Kidney (tissue), 14 donors: ENCODE results near the gene NOL4L. TPM values are rescaled to one million over a fixed set of nuclear protein-coding genes. Genes with fewer than 3 reads are reported as not detected.

Experiments used
- DNase-seq, 5 donors: peaks; one replicate each; pipeline ENCODE4 v3.0.0-alpha.2; 2013 to 2020
- FAIRE-seq: peaks from 2 replicates; lab custom pipeline; 2012; peaks lifted over from hg19 to GRCh38; lab: Jason Lieb, UNC
- H3K27ac ChIP-seq, 2 donors: one replicate each; pipeline ENCODE4 v1.7.0; 2013; ENCODE audit warnings: low read depth in 2 of 2, low read length in 2 of 2, inconsistent platforms in 1 of 2
- H3K27me3 ChIP-seq: one replicate; pipeline ENCODE4 v1.7.1; 2013; ENCODE audit warnings: low read length, inconsistent platforms; ENCODE audit not compliant: control insufficient read depth, insufficient read depth
- H3K36me3 ChIP-seq, 3 donors: one replicate each; pipeline versions ENCODE4 v1.7.0 to v1.7.1; 2013; ENCODE audit warnings: low read length in 3 of 3, control low read depth in 1 of 3, inconsistent platforms in 1 of 3; ENCODE audit not compliant: insufficient read depth in 3 of 3, control insufficient read depth in 2 of 3
- H3K4me1 ChIP-seq, 3 donors: one replicate each; pipeline versions ENCODE4 v1.7.0 to v1.7.1; 2013; ENCODE audit warnings: low read length in 3 of 3, inconsistent platforms in 1 of 3, low read depth in 1 of 3; ENCODE audit not compliant: control insufficient read depth in 2 of 3, insufficient read depth in 2 of 3
- H3K4me3 ChIP-seq, 3 donors: one replicate each; pipeline versions ENCODE4 v1.7.0 to v1.8.1; 2013; ENCODE audit warnings: low read length in 3 of 3, control low read depth in 1 of 3, inconsistent platforms in 1 of 3
- H3K9ac ChIP-seq, 3 donors: one replicate each; pipeline versions ENCODE4 v1.7.0 to v1.7.1; 2013; ENCODE audit warnings: low read length in 3 of 3, control low read depth in 1 of 3, inconsistent platforms in 1 of 3
- H3K9me3 ChIP-seq, 3 donors: one replicate each; pipeline versions ENCODE4 v1.7.0 to v1.7.1; 2013; ENCODE audit warnings: low read length in 3 of 3, control low read depth in 1 of 3, inconsistent platforms in 1 of 3; ENCODE audit not compliant: control insufficient read depth in 2 of 3, insufficient read depth in 1 of 3
- intact Hi-C: fragments of 100-400 bp; cut with DNase I; formaldehyde crosslinking; loops from one replicate; pipeline ENCODE4 v1.11.1; 2022
- polyA plus RNA-seq: library from polyadenylated mRNA; stranded (reverse); fragments of 350-450 nt; fragmentation: Illumina TruSeq; extraction: RNeasy Lipid Tissue Mini Kit (QIAGEN cat#74804); gene quantifications from one replicate; pipeline ENCODE4 v1.2.3, GENCODE V29; 2014; ENCODE audit warnings: low read depth, low replicate concordance; ENCODE audit not compliant: insufficient read depth
- total RNA-seq: library from RNA; stranded (reverse); fragmentation: NEBNext Ultra II Directional; extraction: Animal tissue kit (Norgen Biotek cat#: 25700); gene quantifications from one replicate; pipeline ENCODE4 v1.2.1, GENCODE V29; 2021
- TF ChIP-seq, protein P1 (sequence below): IDR thresholded peaks from 3 replicates; pipeline ENCODE4 v1.5.1; 2012; ENCODE audit warnings: mild to moderate bottlenecking, moderate library complexity, borderline replicate concordance; ENCODE audit not compliant: insufficient read depth; ENCODE audit errors: extremely low read depth
- donor health status: control.
- donor health status: control.
- donor health status: control.
- donor health status: control.
- donor health status: control.
- donor health status: DM: yes; HTN: yes; CAD: no.
- donor health status: Normal renal cell carcinoma (clear cell type).

NOL4L gene
- total and polyA plus RNA-seq, 2 donors from 2014 or later, result 14.1 to 19.4 TPM

DNA sequence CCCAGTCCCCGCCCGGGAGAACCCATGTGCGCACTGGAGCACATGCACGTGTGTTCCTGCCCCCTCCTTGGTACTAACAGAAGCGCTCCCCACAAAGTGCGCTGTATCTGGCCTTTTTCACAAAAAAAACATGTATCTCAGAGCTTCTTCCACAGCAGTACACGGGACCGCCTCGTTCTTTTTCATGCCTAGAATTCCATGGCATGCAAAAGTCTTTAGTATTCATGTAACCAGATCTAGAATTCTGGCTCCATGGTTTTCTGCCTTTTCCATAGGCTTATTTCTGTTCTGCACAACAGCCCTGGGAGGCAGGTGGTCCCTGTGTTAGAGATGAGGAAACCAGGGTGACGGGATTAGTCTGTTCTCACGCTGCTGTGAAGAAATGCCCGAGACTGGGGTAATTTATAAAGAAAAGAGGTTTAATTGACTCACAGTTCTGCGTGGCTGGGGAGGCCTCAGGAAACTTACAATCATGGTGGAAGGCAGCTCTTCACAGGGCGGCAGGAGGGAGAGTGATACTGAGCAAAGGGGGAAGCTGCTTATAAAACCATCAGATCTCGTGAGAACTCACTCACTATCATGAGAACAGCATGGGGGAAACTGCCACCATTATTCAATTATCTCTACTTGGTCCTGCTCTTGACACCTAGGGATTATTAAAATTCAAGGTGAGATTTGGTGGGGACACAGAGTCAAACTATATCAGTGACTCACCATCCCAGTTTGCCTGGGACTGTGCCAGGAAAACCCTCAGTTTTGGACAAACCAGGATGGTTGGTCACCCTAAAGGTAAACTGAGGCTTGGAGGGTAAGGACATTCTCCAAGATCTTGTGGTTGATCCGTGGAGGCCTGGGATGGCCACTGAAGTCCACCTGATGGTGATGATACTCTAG lies 47.6 kb upstream of the NOL4L start:
- intact Hi-C loops, result no loop called here
- TF ChIP-seq, protein P1, sequence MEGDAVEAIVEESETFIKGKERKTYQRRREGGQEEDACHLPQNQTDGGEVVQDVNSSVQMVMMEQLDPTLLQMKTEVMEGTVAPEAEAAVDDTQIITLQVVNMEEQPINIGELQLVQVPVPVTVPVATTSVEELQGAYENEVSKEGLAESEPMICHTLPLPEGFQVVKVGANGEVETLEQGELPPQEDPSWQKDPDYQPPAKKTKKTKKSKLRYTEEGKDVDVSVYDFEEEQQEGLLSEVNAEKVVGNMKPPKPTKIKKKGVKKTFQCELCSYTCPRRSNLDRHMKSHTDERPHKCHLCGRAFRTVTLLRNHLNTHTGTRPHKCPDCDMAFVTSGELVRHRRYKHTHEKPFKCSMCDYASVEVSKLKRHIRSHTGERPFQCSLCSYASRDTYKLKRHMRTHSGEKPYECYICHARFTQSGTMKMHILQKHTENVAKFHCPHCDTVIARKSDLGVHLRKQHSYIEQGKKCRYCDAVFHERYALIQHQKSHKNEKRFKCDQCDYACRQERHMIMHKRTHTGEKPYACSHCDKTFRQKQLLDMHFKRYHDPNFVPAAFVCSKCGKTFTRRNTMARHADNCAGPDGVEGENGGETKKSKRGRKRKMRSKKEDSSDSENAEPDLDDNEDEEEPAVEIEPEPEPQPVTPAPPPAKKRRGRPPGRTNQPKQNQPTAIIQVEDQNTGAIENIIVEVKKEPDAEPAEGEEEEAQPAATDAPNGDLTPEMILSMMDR, result no peak
- Histone ChIP-seq H3K9ac (no peak overlapping the region), H3K4me1 (peaks cover 0 to 3% (median 0%) of the 10 kb centered on the region in 3 donors), H3K27me3 (no peaks in the 10 kb centered on the region), H3K27ac (no peak overlapping the region), H3K36me3 (no peaks in the 10 kb centered on the region), H3K9me3 (no peaks in the 10 kb centered on the region), H3K4me3 (no peak overlapping the region)
- DNase-seq, result peak in 1 of 5 donors; percentile 34
- no peak for FAIRE-seq

DNA sequence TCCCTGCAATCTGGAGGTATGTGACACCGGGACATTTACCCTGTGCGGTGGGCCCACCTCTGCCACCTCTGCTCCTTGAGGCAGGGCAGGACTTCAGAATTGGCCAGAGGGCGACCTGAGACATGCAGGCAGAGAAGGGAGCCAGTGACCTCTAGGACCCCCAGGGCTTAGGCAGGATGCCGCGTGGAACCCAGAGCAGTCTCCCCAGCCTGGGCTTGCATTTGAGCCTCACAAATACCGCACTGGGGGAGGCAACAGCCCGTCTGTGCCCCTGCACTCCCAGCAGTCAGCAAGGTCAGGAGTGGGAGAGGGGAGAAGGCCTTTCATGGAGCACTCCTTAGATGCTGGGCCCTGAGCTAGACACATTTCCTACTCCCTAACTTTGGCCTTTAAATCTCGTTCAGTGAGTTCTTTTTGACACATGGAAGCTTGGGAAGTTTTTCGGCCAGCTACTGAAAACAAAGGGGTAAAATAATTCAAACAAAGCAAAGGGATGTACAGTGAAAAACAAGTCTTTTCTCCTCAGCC lies 46.9 kb upstream of the NOL4L start:
- Histone ChIP-seq H3K9ac (no peak overlapping the region), H3K4me3 (no peak overlapping the region), H3K36me3 (no peaks in the 10 kb centered on the region), H3K27ac (no peak overlapping the region), H3K4me1 (peaks cover 0 to 3% (median 0%) of the 10 kb centered on the region in 3 donors), H3K9me3 (no peaks in the 10 kb centered on the region), H3K27me3 (no peaks in the 10 kb centered on the region)
- intact Hi-C loops, result no loop called here
- FAIRE-seq (no peak), DNase-seq (peak in 3 of 5 donors; percentile 40 to 57 (median 52))
- TF ChIP-seq, protein P1, result no peak

DNA sequence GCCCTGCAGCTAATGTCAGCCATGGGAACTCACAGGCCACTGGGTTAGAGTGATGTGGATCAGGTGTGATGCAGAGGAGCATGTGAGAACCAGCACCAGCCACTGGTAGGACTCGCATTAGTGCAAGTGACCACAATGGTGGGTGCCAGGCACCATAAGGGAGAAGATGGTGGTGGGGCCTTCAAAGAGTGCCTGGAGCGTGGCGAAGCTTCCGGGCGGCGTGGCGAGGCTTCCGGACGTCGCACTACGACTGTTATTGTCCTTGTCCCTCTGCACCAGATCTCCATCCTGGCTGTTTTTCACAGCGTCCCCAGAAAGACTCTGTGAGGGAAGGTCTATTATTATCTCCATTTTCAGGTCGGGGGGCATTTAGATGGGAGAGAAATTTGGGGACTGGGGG lies 44.7 kb upstream of the NOL4L start:
- TF ChIP-seq, protein P1, result no peak
- H3K27me3 ChIP-seq, result no peaks in the 10 kb centered on the region
- H3K4me1 ChIP-seq, result peaks cover 0 to 3% (median 0%) of the 10 kb centered on the region in 3 donors
- no peak for FAIRE-seq
- no peaks in the 10 kb centered on the region for H3K9me3 ChIP-seq
- DNase-seq, result peak in 1 of 5 donors; percentile 25
- no peak overlapping the region for H3K9ac ChIP-seq
- intact Hi-C loops, result no loop called here
- H3K4me3 ChIP-seq, result no peak overlapping the region
- no peak overlapping the region for H3K27ac ChIP-seq
- H3K36me3 ChIP-seq, result no peaks in the 10 kb centered on the region
